ENCODE measurements around the gene TOM1. TPM values are rescaled to one million over a fixed set of nuclear protein-coding genes. Genes with fewer than 3 reads are reported as not detected.
A peak's percentile ranks its signal among the peaks of the same experiment; 100 is the strongest.
"Not testable (repeated sequence)": the region's sequence is repeated elsewhere in the genome, so short reads cannot be mapped to it uniquely, and the experiment has no call there.

The TOM1 gene
- total RNA-seq, 1 experiment from 2014 or later = 47.0 TPM

GRCh38 chr22:35352214-35353111, 52.8 kb downstream of the TOM1 start:
- in situ Hi-C loops (cut with HindIII; ENCODE audit: low pct_unique_long_range_greater_than_20kb, low sequenced_read_pairs) = no loop called here
- DNase-seq (ENCODE audit: low read depth) = no peak

DNA sequence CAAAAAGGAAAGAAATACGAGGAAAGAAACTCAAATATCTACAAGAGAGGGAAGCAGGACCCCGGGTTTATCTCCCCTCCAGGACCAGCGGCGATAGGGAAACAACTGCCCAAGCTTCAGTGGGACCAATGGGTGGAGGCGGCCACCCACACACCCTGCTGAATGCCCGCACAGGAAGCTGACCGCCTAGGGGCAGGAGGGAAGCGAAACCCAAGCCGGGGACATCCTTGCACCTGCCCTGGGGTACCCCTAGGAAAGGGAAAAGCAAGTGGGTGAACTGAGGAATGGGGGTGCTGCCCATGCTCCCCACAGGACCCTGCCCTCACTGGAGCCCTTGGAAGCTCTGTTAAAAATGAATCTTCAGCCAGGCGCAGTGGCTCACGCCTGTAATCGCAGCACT, 53.6 kb downstream of the TOM1 start:
- no peak for DNase-seq (ENCODE audit: low read depth)
- in situ Hi-C loops (cut with HindIII; ENCODE audit: low pct_unique_long_range_greater_than_20kb, low sequenced_read_pairs) = no loop called here

- in situ Hi-C loops (cut with HindIII; ENCODE audit: low pct_unique_long_range_greater_than_20kb, low sequenced_read_pairs) = no loop called here
- no peak for DNase-seq (ENCODE audit: low read depth)
Measured at GRCh38 chr22:35354068-35354467, 54.4 kb downstream of the TOM1 start.

DNA sequence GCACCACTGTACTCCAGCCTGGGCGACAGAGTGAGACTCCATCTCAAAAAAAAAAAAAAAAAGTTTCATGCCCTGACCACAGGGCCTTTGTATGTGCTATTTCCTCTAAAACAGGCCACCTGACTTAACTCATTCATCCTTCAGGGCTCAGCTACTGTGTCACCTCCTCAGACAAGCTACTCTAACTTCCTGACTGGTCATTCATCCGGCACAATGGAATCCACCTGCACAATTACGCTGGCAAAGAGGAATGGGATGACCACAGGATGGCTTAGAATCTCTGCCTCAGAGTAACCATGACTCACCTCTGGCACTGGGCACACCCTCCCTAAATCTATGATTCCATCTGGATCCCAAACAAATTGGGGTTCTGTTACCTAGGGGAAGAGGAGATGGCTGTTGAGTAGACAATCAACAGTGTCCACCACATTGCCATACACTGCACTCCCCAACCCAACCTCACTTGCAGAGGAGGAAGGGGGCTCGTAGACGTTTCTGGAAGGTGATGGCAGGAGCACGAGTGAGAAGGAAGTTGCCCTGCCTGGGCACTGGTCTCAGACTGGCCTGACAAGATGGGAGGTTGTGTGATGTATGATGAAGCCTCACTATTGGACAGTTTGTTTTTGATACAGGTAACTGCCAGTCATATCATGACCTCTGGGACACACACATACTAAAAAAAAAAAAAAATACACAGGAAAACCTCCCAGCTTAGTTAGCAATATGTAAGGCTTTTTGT, 58.4 kb downstream of the TOM1 start:
- DNase-seq (ENCODE audit: low read depth) = peak; percentile 72
- in situ Hi-C loops (cut with HindIII; ENCODE audit: low pct_unique_long_range_greater_than_20kb, low sequenced_read_pairs) = no loop called here

- in situ Hi-C loops (cut with HindIII; ENCODE audit: low pct_unique_long_range_greater_than_20kb, low sequenced_read_pairs) = no loop called here
- DNase-seq (ENCODE audit: low read depth) = no peak
Measured at GRCh38 chr22:35359380-35360065, 59.8 kb downstream of the TOM1 start.

- no peak for DNase-seq (ENCODE audit: low read depth)
- in situ Hi-C loops (cut with HindIII; ENCODE audit: low pct_unique_long_range_greater_than_20kb, low sequenced_read_pairs) = no loop called here
Measured at GRCh38 chr22:35361001-35361558, 61.4 kb downstream of the TOM1 start.

- in situ Hi-C loops (cut with HindIII; ENCODE audit: low pct_unique_long_range_greater_than_20kb, low sequenced_read_pairs) = no loop called here
- no peak for DNase-seq (ENCODE audit: low read depth)
Measured at GRCh38 chr22:35363566-35364086, 63.9 kb downstream of the TOM1 start.

GRCh38 chr22:35364230-35364629, 64.5 kb downstream of the TOM1 start:
- in situ Hi-C loops (cut with HindIII; ENCODE audit: low pct_unique_long_range_greater_than_20kb, low sequenced_read_pairs) = not testable (repeated sequence)
- DNase-seq (ENCODE audit: low read depth) = peak; percentile 92

GRCh38 chr22:35367331-35367886, 67.7 kb downstream of the TOM1 start:
- DNase-seq (ENCODE audit: low read depth) = no peak
- in situ Hi-C loops (cut with HindIII; ENCODE audit: low pct_unique_long_range_greater_than_20kb, low sequenced_read_pairs) = no loop called here

DNA sequence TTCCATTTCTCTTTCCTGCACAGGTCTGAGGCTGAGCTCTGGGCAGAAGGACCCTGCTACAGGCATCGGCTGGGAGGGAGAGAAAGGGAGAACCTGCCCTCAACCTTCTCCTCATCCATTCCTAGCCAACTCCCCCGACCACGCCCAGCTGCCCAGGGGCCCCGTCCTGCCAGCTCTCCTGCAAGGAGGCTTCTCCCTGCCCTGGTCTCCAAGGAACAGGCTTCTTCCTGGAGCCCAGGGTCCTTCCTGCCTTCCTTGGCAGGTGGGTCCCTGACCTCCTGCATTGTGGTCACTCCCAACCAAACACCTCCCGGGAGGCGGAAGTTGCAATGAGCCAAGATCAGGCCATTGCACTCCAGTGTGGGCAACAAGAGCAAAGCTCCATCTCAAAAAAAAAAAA, 68.7 kb downstream of the TOM1 start:
- in situ Hi-C loops (cut with HindIII; ENCODE audit: low pct_unique_long_range_greater_than_20kb, low sequenced_read_pairs) = no loop called here

DNA sequence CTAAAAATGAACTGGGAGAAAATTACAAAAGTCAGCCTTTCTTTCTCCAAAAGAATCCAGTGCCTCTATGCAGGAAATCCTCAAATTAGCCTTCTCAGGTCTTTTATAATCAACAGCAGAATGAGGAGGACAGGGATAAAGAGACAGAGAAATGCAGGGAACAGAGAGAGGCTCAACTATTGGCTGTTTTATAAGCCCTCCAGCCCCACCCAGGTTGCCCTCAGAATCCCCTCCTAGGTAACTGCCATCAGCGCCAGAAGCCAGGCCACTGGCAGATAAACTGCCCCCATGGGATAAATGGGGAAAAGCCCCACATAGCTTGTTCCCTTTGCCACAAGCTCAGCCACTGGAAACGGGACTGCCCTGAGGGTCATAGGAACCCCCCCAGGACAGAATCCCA, 70.3 kb downstream of the TOM1 start:
- DNase-seq (ENCODE audit: low read depth) = no peak
- in situ Hi-C loops (cut with HindIII; ENCODE audit: low pct_unique_long_range_greater_than_20kb, low sequenced_read_pairs) = no loop called here

More for the DNA sequence above, 68.7 kb downstream of the TOM1 start:
- no peak for DNase-seq (ENCODE audit: low read depth)

DNA sequence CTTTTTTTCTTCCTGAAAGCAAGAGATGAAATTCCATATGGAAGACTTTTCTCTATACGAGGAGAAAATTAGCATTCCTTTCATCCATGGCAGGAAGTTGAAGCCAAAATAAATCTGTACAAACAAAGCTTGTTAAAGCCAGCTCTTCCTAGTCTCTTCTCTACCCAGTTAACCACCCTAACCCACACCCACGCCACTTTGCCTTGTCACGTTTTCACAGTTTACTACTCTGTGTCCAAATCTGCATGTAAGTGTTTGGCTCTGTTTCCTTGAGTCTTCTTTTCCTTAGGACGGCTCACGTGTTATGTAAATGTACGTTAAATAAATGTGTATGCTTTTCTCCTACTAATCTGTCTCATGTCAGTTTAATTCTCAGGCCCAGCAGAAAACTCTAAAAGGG, 74.1 kb downstream of the TOM1 start:
- DNase-seq (ENCODE audit: low read depth) = no peak
- in situ Hi-C loops (cut with HindIII; ENCODE audit: low pct_unique_long_range_greater_than_20kb, low sequenced_read_pairs) = no loop called here

GRCh38 chr22:35375031-35375430, 75.3 kb downstream of the TOM1 start:
- no peak for DNase-seq (ENCODE audit: low read depth)
- in situ Hi-C loops (cut with HindIII; ENCODE audit: low pct_unique_long_range_greater_than_20kb, low sequenced_read_pairs) = no loop called here

DNA sequence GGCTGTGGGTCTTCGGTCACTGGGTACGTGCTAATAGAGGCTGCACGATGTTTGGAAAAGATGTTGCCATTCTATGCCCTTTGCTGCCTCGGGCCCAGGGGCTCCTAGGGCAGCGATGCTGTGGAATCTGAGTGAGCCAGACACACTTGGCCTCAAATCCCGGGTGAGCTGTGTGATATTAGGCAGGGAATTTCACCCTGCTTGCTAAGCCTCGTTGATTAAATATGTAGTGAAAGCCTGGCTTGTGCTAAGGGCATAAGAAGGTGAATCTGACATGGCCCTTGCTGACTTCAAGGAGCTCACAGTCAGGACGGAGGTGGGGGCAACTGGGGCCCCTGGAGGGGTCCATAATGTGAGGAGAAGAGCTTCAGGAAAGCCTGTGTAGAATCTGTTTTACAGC, 75.8 kb downstream of the TOM1 start:
- no peak for DNase-seq (ENCODE audit: low read depth)

GRCh38 chr22:35376728-35377472, 77.2 kb downstream of the TOM1 start:
- DNase-seq (ENCODE audit: low read depth) = peak; percentile 100
- in situ Hi-C loops (cut with HindIII; ENCODE audit: low pct_unique_long_range_greater_than_20kb, low sequenced_read_pairs) = no loop called here

More for the DNA sequence above, 75.8 kb downstream of the TOM1 start:
- in situ Hi-C loops (cut with HindIII; ENCODE audit: low pct_unique_long_range_greater_than_20kb, low sequenced_read_pairs) = no loop called here

- DNase-seq (ENCODE audit: low read depth) = no peak
- in situ Hi-C loops (cut with HindIII; ENCODE audit: low pct_unique_long_range_greater_than_20kb, low sequenced_read_pairs) = no loop called here
Measured at GRCh38 chr22:35377735-35378134, 78.0 kb downstream of the TOM1 start.

DNA sequence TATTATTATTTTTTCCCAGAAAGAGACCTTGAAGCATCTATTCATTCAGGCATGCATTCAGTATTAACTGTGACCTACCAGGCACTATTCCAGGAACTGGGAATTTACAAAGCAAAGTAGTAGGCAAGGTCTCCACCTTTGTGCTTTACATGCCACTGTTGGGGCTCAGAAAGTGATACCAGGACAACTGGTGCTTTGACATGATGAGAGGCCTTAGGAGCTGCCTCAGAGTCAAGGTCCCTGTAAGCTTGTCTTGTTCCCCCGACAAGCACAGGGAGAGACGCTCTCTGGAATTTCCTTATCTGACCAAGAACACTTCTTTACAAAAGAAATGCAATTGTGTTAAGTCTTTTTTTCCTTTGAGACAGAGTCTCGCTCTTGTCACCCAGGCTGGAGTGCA, 78.9 kb downstream of the TOM1 start:
- in situ Hi-C loops (cut with HindIII; ENCODE audit: low pct_unique_long_range_greater_than_20kb, low sequenced_read_pairs) = no loop called here
- no peak for DNase-seq (ENCODE audit: low read depth)
